Measurements from ENCODE around the gene GRIFIN.

Gene GRIFIN

DNA sequence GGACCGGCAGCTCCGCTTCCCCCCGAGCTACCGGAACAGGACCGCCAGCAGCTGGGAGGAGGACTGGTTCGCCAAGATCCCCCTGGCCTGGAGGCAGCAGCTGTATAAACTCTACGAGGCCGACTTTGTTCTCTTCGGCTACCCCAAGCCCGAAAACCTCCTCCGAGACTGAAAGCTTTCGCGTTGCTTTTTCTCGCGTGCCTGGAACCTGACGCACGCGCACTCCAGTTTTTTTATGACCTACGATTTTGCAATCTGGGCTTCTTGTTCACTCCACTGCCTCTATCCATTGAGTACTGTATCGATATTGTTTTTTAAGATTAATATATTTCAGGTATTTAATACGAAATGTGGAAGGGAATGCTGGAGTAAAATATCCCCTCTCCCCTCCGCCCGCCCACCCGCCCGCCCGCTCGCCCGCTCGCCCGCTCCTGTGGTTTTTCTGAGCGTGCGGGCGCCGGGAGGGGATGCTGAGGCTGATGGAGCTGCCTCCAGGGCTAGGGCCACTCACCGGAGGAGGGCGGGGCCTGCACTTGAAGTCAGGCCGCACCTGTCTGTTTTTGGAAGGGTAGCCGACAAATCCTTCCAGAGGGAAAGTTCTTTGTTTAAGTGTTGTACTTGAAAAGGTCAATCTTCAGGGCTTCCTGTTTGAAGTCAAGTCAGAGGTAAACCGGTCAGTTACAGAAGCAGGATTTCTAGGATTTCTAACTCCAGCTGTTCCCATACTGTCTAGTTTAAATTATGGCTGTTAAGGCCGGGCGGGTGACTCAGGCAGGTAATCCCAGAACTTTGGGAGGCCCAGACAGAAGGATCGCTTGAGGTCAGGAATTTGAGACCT, 42.3 kb downstream of the GRIFIN start:
- H3K4me3 ChIP-seq (ENCODE audit: low read depth, low read length), result no peak overlapping the region
- TF ChIP-seq, protein P1, sequence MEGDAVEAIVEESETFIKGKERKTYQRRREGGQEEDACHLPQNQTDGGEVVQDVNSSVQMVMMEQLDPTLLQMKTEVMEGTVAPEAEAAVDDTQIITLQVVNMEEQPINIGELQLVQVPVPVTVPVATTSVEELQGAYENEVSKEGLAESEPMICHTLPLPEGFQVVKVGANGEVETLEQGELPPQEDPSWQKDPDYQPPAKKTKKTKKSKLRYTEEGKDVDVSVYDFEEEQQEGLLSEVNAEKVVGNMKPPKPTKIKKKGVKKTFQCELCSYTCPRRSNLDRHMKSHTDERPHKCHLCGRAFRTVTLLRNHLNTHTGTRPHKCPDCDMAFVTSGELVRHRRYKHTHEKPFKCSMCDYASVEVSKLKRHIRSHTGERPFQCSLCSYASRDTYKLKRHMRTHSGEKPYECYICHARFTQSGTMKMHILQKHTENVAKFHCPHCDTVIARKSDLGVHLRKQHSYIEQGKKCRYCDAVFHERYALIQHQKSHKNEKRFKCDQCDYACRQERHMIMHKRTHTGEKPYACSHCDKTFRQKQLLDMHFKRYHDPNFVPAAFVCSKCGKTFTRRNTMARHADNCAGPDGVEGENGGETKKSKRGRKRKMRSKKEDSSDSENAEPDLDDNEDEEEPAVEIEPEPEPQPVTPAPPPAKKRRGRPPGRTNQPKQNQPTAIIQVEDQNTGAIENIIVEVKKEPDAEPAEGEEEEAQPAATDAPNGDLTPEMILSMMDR (IDR thresholded peaks at IDR 0.05; ENCODE audit: control insufficient read depth, extremely low read depth, insufficient read depth), result no peak
- no peak for DNase-seq (ENCODE audit: low read depth)

DNA sequence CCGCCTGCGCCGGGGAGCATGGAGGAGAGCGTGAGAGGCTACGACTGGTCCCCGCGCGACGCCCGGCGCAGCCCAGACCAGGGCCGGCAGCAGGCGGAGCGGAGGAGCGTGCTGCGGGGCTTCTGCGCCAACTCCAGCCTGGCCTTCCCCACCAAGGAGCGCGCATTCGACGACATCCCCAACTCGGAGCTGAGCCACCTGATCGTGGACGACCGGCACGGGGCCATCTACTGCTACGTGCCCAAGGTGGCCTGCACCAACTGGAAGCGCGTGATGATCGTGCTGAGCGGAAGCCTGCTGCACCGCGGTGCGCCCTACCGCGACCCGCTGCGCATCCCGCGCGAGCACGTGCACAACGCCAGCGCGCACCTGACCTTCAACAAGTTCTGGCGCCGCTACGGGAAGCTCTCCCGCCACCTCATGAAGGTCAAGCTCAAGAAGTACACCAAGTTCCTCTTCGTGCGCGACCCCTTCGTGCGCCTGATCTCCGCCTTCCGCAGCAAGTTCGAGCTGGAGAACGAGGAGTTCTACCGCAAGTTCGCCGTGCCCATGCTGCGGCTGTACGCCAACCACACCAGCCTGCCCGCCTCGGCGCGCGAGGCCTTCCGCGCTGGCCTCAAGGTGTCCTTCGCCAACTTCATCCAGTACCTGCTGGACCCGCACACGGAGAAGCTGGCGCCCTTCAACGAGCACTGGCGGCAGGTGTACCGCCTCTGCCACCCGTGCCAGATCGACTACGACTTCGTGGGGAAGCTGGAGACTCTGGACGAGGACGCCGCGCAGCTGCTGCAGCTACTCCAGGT, 43.1 kb downstream of the GRIFIN start:
- DNase-seq (ENCODE audit: low read depth), result no peak
- no peak overlapping the region for H3K4me3 ChIP-seq (ENCODE audit: low read depth, low read length)
- TF ChIP-seq, protein P1 (IDR thresholded peaks at IDR 0.05; ENCODE audit: control insufficient read depth, extremely low read depth, insufficient read depth), result no peak

DNA sequence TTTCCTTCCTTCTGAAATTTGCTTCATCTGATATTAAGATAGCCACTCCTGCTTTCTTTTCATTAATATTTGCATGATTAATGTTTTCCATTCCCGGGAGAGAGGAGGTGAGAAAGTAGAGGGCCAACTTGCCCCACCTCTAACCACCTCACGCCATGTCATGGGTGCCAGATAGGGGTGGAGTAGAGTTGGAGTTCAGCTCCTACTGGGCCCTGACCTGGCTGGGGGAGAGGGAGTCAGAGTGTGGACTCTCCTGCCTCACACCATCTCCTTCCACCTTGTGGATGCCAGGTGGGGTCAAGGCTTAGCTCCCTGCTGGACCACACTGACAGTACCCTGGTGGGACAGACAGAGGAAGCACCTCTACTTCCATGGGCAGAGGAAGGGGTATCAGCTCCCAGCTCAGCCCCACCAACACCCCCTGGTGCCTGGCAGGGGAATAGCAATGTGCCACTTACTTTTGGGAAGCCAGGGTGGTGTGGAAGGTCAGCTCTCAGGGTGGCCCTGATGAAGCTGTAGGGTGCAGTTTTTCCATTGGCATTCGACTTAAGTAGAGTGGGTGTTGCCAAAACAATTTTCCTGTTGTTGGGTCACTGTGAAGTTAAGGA, 44.8 kb downstream of the GRIFIN start:
- TF ChIP-seq, protein P1 (IDR thresholded peaks at IDR 0.05; ENCODE audit: control insufficient read depth, extremely low read depth, insufficient read depth), result 0 out of 2 replicates have a peak, but pooled peaks have one; percentile 14
- no peak for DNase-seq (ENCODE audit: low read depth)

DNA sequence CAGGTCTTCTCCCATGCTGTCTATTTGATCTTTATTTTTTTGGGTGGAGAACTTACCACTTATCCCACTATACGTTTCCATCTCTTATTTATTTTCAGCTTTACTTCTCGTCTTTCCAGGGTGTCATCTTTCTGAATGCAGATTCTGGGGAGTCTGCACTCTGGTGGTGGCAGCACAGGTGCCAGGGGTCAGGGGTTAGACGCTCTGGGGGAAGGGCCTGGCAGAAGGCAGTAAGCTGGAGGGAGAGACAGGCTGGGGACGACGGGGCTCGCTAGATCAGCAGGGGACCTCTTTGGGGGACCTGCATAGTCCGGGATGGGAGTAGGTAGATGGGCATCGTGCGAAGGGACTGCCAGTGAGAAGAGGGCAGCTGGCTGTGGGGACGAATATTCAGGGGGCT, 50.4 kb downstream of the GRIFIN start:
- no peak for DNase-seq (ENCODE audit: low read depth)
- TF ChIP-seq, protein P1 (IDR thresholded peaks at IDR 0.05; ENCODE audit: control insufficient read depth, extremely low read depth, insufficient read depth), result no peak
- H3K4me3 ChIP-seq (ENCODE audit: low read depth, low read length), result no peak overlapping the region

More for the DNA sequence above, 44.8 kb downstream of the GRIFIN start:
- H3K4me3 ChIP-seq (ENCODE audit: low read depth, low read length), result no peak overlapping the region

Data from LNCaP clone FGC (cell line).